D721Med (cell line): Measurements from ENCODE around the gene VARS1.

Experiments used
- DNase-seq: peaks from one replicate; pipeline ENCODE4 v3.0.0; 2011; ENCODE audit warnings: low spot score; ENCODE audit not compliant: insufficient read length
- FAIRE-seq: peaks from 2 replicates; lab custom pipeline; 2011; peaks lifted over from hg19 to GRCh38; lab: Jason Lieb, UNC
- CTCF ChIP-seq: IDR thresholded peaks from 2 replicates; pipeline ENCODE4 v1.5.1; 2012; ENCODE audit warnings: mild to moderate bottlenecking, control low read depth; ENCODE audit not compliant: insufficient read depth; ENCODE audit errors: missing control alignments

The VARS1 gene

GRCh38 chr6:31762356-31762755 is 33.2 kb downstream of the VARS1 start, which contains the start of gene SAPCD1:
Gene SAPCD1, plus strand, starts transcription at chr6:31762656. Its CDS starts 399 bp downstream, at chr6:31763055.
- FAIRE-seq (no peak), DNase-seq (no peak)
- TF ChIP-seq CTCF, result no peak

GRCh38 chr6:31761343-31761742 is 34.2 kb downstream of the VARS1 start:
- no peak for FAIRE-seq
- no peak for DNase-seq

GRCh38 chr6:31760790-31761189 is 34.8 kb downstream of the VARS1 start:
- TF ChIP-seq CTCF, result no peak
- FAIRE-seq, result no peak
- no peak for DNase-seq

More at GRCh38 chr6:31761343-31761742, 34.2 kb downstream of the VARS1 start:
- no peak for TF ChIP-seq CTCF

- no peak for TF ChIP-seq CTCF
- no peak for DNase-seq
- FAIRE-seq, result no peak
These were observed 37.3 kb downstream of the VARS1 start for GRCh38 chr6:31758281-31758680.

- no peak for FAIRE-seq
- no peak for DNase-seq
- TF ChIP-seq CTCF, result no peak
These were observed 42.7 kb downstream of the VARS1 start for GRCh38 chr6:31752739-31753319.

GRCh38 chr6:31750411-31751022 is 45.0 kb downstream of the VARS1 start:
- TF ChIP-seq CTCF, result no peak
- DNase-seq (no peak), FAIRE-seq (no peak)

- TF ChIP-seq CTCF, result no peak
- FAIRE-seq, result no peak
- no peak for DNase-seq
These were observed 46.1 kb downstream of the VARS1 start for GRCh38 chr6:31749301-31750036.
